ENCODE data around the gene LEMD2. TPM values are rescaled to one million over a fixed set of nuclear protein-coding genes. Genes with fewer than 3 reads are reported as not detected.

LEMD2 gene
- total and polyA plus RNA-seq, 2 of the 4 experiments (the other 2 are of a cell fraction): 26.5 to 43.6 TPM

- CTCF ChIA-PET: no interaction called here
- intact Hi-C loops (cut with micrococcal nuclease): loop anchor here (10.0 kb wide), 1 partner anchor 95 kb away; no protein-coding TSS in a partner anchor
Measured at GRCh38 chr6:33809594-33809993, 20.7 kb upstream of the LEMD2 start.

More at GRCh38 chr6:33809594-33809993, 20.7 kb upstream of the LEMD2 start:
- Histone ChIP-seq H3K4me1 (ENCODE audit: control insufficient read depth, insufficient read depth, low read length) (no peaks in the 10 kb centered on the region), H2AFZ (replicated peaks; ENCODE audit: low read length, poor library complexity) (no peak overlapping the region), H2AK9ac (replicated peaks; ENCODE audit: low read depth, low read length, poor library complexity) (no peak overlapping the region), H3K4me3 (ENCODE audit: insufficient read depth, low read depth, low read length) (no peak overlapping the region), H4K8ac (ENCODE audit: low read depth in 2 of 2, low read length in 2 of 2) (no peak overlapping the region), H3K14ac (replicated peaks; ENCODE audit: low read depth, low read length) (no peak overlapping the region), H2AK5ac (ENCODE audit: low read depth, low read length) (no peak overlapping the region), H3K27me3 (ENCODE audit: control insufficient read depth, insufficient read depth, low read length) (peaks cover 62% of the 10 kb centered on the region), H4K91ac (ENCODE audit: insufficient read depth, low read depth, low read length) (no peak overlapping the region), H3K18ac (ENCODE audit: low read depth, low read length) (no peak overlapping the region), H3K9ac (ENCODE audit: low read depth, low read length) (no peak overlapping the region), H3K36me3 (ENCODE audit: control insufficient read depth, insufficient read depth, low read length) (no peaks in the 10 kb centered on the region), H3K79me1 (ENCODE audit: low read depth in 1 of 2, low read length in 2 of 2) (no peaks in the 10 kb centered on the region), H2BK120ac (ENCODE audit: low read depth, low read length) (no peak overlapping the region), H3K9me1 (ENCODE audit: insufficient read depth, low read length) (peaks cover 3% of the 10 kb centered on the region; the same call in 1 of the 2 replicates), H3K4ac (ENCODE audit: low read depth, low read length) (no peak overlapping the region), H4K5ac (ENCODE audit: low read depth, low read length) (no peak overlapping the region), H2BK20ac (ENCODE audit: low read depth, low read length) (no peak overlapping the region), H3K23ac (ENCODE audit: low read depth, low read length) (no peak overlapping the region), H3K27ac (ENCODE audit: insufficient read depth, low read length) (no peak overlapping the region), H2BK15ac (ENCODE audit: low read depth, low read length) (no peak overlapping the region), H3K9me3 (ENCODE audit: control insufficient read depth, insufficient read depth, low read length) (no peaks in the 10 kb centered on the region), H3K4me2 (ENCODE audit: low read depth, low read length) (no peak overlapping the region), H2BK5ac (ENCODE audit: low read depth, low read length, poor library complexity, severe bottlenecking) (no peak overlapping the region), H4K20me1 (ENCODE audit: insufficient read depth, low read length) (no peaks in the 10 kb centered on the region), H3K56ac (ENCODE audit: extremely low read depth, insufficient read depth, low read length) (no peak overlapping the region)
- ATAC-seq (ENCODE audit: low read depth) (no peak), DNase-seq (no peak)
- no peak for TF ChIP-seq FOS (IDR thresholded peaks at IDR 0.05; ENCODE audit: low read depth, low read length)
- TF ChIP-seq NFE2L2 (IDR thresholded peaks at IDR 0.05; ENCODE audit: low read depth, low read length): no peak
- no peak for TF ChIP-seq ELK1 (IDR thresholded peaks at IDR 0.05; ENCODE audit: borderline replicate concordance, low read depth, low read length)
- no peak for TF ChIP-seq MAFK (IDR thresholded peaks at IDR 0.05; ENCODE audit: low read depth, low read length)
- TF ChIP-seq RAD21 (IDR thresholded peaks at IDR 0.05; ENCODE audit: low read length): no peak
- no peak for TF ChIP-seq MXI1 (IDR thresholded peaks at IDR 0.05; ENCODE audit: borderline replicate concordance, low read depth, low read length)
- no peak for TF ChIP-seq USF2 (IDR thresholded peaks at IDR 0.05; ENCODE audit: low read depth, low read length)
- no CpG with 5 or more reads among the region's 2 CpGs for WGBS, 2 experiments (ENCODE audit: extremely low coverage in 2 of 2, insufficient read length in 1 of 2)
- BruUV-seq (replicated peaks): no TSS peak
- dilution Hi-C loops (cut with HindIII; ENCODE audit: low sequenced_read_pairs, unreplicated experiment) (no loop called here), in situ Hi-C loops (cut with MboI; ENCODE audit: low sequenced_read_pairs) (no loop called here)
- POLR2A ChIA-PET (ENCODE audit: unreplicated experiment): no interaction called here
